Measurements from ENCODE around the gene TGM3.

- TF ChIP-seq CTCF (IDR thresholded peaks at IDR 0.05), result no peak
- no peak for TF ChIP-seq POLR2A (IDR thresholded peaks at IDR 0.05)
- TF ChIP-seq POLR2AphosphoS5 (IDR thresholded peaks at IDR 0.05), result no peak
Measured at GRCh38 chr20:2348336-2348735, 52.5 kb downstream of the TGM3 start.
